IPS DF 4.7 (cell line): ENCODE results near the gene MAPK11.

ENCODE experiments used
- DNase-seq: peaks from one replicate; pipeline ENCODE4 v3.0.0-alpha.2; 2013; ENCODE audit warnings: low spot score; ENCODE audit errors: extremely low read depth

Gene MAPK11

DNA sequence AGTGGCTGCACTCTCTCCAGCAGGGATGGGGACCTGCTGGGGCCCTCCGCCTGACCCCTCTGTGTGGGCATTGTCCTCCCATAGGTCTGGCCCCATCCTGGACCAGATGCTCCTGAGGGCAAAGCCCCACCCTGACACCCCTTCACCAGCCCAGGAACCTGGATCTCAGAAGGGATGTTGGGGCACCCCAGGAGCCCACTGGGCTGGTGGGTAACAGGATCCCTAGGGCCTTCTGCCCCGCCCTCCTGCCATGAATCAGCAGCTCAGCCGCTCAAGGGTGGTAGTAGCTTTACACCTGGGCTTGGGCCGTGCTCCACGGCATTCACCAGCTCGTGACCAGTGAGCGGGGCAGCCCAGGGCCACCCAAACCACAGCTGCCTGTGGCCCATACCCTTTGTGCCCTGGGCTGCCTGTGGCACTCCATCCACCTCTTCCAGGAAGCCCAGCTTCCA lies 7.7 kb downstream of the MAPK11 start:
- DNase-seq, result no peak

DNA sequence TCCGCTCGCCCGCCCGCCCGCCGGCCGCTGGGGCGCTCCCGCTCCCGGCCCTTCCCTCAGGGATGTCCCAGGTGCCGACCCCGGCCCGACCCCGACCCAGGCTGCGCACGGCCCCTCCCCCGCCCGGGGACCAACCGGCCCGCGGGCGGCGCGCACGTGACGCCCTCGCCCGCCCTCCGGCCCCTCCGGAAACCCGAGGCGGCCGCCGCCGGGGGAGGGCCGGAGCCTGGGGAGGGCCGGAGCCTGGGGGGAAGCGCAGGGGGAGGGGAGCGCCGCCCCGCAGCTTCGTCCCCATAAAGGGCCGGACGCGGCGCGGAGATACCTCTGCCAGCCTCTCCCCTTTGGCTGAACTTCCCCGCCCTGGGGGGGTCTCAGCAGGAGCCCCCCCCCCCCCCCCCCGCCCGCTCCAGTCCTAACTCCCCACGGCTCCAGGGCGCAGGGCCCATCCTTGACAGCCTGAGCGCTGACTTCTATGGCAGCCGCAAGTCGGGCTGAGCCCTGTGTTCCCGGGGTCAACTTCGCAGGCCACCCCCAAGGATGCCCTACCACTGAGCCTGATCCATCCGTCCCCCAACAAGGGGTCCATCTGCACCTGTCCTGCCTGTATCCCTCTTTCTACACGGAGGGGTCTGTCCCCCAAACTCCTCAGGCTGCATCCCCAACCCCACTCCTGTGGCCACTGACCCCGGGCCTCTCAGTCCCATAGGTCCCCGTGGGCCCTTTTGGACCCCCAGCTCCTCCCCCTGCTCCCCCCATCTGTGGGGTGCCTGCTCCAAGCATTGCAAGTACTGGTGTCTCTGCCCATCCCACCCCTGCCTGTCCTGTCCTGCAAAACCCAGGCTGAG lies 8.3 kb downstream of the MAPK11 start, which contains the start of gene MAPK12:
Gene MAPK12, minus strand, starts transcription at position 69 of the 845 bp plus-strand sequence. CDS start 174 bp downstream, outside the sequence.
- DNase-seq, result no peak

DNA sequence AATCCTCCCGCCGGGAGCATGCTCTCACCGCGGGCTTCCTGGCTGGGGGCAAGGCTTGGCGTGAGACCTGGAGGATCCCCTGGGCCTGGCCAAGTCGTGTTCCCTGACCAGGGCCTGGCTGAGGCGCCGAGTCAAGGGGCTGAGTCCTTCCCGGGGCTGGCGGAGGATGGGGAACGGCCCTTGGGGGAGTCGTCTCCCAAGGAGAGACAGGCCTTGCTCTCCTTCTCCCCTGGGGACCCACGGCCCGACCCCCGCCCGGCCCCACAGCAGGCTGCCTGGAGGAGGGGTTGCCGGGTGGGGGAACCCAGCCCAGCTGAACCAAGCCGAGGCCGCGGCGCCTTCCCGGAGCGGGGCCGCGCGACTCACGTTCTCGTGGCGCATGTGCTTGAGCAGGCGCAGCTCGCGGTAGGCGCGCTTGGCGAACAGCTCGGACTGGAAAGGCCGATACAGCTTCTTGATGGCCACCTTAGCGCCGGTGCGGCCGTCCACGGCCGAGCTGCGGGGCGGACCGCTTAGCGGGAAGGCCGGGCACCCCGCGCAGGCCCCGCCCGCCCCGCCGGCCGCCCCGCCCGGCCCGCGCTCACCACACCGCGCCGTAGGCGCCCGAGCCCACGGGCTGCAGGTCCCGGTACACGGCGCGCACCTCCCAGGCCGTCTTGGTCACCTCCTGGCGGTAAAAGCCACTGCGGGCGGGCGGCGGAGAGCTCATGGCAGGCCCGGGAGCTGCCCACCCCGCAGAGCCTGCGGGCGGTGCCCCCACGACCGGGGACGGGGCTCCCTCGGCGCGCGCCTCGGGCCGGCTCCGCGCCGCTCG lies 9.2 kb downstream of the MAPK11 start:
- no peak for DNase-seq

DNA sequence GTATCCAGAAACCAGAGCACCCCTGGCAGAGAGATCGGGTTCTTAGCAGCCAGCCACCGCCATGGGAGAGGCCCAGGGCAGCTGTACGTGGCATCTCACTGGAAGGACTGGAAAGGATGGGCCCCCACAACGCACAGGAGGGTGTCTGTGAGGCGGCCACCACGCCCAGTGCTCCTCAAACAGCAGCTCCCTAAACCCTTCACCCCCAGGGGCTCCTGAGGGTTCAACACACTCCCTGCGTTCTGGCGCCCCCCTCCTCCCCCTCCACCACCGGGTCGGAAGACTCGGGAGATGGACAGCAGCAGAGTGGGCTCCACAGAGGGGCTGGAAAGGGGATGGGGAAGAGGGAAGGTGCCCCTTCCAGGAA lies 9.8 kb downstream of the MAPK11 start:
- no peak for DNase-seq

DNA sequence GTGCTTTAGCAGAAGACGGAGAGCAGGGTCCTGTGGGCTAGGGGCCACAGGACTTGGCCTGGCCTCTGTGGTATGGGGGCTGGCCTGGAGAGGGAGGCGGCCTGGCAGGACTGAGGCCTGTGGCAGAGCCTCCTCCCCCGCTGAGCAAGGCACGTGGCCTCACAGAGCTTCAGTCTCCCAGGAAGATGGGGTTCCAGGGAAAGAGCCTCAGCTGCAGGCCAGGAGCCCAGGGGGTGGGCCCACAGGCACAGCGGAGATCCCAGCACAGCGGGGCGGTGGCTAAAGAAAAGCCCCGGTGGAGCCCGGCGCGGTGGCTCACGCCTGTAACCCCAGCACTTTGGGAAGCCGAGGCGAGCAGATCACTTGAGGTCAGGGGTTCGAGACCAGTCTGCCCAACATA lies 10.9 kb downstream of the MAPK11 start:
- DNase-seq, result no peak

DNA sequence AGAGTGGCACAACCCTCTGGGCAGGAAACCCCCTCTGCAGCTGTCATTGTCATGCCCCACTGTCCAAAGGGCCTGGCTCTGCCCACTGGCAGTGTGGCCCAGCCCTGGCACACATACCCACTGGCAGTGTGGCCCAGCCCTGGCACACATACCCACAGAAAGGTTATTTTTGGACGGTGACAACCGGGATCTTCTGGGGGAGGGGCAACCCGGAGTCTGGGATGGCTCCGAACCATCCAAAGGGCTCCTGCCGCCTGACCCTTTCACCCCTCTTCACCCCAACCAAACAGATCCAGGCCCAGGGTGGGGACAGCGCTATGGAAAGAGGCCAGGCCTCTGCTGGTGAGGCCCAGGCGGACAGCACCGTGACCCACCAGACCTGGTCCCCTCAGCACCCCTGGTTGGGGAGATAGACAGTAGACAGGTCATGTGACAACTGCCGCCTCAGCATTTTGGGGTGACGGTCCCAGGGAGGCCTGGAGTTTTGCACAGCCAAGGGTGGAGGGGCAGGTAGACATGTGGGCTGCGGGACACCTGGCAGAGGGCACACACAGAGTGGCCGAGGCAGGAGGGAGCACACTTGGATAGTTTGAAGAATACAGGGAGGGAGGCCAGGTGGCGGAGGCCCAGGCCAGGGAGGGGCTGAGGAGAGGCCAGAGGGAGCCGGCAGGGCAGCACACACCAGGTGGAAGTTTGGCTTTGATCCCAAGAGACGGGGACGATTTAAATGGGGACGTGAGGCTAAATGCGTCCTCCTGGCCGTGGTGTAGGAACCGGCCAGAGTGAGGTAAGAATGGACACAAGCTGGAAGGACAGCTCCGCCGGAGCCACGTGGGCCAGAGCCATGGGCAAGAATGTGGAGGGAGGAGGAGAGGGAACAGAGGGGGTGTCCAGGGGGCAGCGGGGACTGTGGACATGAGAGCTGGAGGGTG lies 11.6 kb downstream of the MAPK11 start:
- no peak for DNase-seq

DNA sequence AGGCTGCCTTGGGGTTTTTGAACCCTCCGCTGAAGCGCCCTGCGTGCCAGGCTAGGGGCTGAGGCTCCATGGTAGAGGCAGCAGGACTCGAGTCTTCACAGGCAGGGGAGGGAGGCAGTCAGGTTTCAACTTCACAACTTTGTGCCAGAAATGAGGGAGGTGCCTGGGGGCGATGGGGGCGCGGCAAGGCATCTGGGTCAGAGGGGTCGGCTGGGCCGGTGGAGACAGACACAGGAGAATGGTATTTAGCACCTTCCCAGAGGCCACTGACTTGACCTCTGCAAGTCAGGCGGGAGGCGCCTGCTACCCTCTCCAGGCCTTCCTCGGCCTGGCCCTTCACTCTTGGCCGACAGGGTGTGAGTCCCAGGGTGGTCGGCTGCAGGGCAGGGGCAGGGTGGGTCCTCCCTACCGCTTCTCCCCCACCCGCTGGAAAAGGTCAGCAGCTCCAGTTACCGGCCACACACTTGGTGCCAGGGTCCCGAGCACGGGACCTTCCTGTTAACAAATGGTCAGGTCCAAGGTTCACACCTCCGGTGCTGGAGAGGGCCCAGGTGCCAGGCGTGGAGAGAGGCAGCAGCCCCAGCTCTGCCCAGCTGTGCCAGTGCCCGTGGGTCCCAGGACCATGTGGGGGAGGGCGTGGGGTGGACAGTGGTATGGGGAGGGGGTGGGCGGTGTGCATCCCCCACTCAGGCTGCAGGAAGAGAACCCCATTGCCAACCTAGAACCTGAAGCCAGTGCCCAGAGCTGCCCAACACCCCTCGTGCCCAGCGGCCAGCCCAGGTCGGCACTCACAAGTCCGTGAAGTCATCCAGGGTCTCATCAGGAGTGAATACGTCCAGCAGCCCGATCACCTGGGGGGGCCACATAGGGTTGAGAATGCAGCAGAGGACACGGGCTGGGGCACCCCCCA lies 12.5 kb downstream of the MAPK11 start:
- no peak for DNase-seq

DNA sequence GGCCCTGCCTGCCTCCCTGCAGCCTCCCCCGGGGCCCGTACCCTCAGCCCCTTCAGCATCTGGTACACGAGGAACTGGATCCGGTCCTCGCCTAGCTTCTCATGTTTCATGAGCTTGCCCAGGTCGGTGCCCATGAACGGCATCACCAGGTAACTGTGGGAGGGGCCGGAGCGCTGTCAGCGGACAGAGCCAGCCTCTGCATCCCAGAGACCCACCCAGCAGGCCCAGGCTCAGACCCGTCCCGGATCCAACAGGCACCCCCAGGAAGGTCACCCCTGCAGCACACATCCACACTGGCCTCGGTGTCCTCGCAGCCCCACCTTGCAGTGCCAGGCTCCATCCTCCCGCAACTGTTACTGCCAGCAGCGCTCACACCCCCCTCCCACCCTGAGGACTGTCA lies 13.1 kb downstream of the MAPK11 start:
- no peak for DNase-seq

DNA sequence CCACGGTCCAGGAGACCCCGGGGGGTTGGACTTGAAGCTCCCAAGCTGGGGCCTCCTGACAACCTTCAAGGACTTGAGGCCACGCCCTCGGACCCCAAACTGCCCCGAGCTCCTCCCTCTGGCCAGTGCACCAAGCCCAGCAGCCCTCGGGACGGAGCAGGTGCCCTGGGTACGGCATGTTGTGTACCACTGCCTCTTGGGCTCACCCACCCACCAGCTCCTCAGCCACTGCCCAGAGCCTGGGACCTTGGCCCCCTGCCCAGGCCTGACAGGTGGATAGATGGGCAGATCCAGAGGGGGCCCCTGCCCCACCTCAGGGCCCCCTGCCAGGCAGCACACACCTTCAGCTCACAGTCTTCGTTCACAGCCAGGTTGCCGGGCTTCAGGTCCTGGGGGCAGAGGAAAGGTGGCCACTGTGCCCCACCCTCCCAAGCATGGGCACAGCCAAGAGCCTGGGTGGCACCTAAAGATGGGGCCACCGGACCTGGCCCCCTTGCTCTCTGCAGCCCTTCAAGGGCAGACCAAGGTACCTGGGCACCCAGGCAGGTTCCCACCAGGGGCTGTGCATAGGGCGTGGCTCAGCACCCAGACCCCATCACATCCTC lies 13.8 kb downstream of the MAPK11 start:
- DNase-seq, result no peak

DNA sequence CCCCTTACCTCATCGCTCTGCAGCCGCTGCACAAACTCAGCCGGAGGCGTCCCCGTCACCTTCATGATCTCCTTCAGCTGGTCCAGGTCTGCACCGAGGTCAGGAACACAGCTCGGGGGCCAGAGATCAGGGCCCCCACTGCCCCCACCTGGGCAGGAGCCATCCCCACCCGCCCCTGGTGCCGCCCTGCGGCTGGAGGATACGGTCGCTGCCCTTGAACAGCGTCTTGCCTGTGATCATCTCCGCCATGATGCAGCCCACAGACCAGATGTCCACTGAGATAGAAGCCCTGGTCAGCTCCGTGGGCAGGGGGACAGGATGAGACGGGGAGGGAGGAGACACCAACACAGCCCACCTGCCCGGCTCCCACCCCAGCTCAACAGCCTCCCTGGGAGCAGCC lies 14.6 kb downstream of the MAPK11 start:
- DNase-seq, result no peak

DNA sequence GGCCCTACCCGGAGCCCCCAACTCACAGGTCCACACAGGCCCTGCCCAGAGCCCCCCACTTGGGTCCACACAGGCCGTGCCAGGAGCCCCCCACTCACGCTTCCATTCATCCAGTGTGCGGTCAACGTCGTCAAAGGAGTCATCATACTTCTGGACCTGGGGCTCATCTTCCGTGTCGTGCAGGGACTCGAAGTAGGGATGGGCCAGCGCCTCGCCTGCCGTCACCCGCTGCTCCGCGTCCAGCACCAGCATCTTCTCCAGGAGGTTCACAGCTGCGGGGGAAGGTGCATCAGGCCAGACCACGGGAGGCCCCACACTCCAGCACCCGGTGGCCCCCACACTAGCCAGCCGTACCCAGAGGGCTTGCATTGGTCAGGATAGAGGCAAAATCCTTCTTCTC lies 15.1 kb downstream of the MAPK11 start:
- DNase-seq, result no peak

DNA sequence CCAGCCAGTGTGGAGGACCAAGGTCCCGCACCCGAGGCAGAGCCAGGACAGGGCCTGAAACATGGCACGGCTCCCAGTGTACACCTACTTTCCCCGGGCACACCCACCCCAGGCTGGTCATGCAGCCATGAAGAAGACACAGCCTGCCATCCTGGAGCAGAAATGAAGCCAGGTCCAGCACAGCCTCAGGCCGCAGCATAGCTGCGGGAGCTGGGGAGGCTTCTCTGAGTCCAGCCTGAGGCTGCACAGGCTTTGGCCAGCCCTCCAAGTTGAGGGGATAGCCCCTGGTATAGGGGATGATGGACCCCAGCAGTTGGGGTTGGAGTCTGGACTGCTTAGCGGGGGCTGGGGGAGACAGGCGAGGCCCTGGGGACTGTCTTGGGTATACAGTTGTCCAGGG lies 16.2 kb downstream of the MAPK11 start:
- no peak for DNase-seq

DNA sequence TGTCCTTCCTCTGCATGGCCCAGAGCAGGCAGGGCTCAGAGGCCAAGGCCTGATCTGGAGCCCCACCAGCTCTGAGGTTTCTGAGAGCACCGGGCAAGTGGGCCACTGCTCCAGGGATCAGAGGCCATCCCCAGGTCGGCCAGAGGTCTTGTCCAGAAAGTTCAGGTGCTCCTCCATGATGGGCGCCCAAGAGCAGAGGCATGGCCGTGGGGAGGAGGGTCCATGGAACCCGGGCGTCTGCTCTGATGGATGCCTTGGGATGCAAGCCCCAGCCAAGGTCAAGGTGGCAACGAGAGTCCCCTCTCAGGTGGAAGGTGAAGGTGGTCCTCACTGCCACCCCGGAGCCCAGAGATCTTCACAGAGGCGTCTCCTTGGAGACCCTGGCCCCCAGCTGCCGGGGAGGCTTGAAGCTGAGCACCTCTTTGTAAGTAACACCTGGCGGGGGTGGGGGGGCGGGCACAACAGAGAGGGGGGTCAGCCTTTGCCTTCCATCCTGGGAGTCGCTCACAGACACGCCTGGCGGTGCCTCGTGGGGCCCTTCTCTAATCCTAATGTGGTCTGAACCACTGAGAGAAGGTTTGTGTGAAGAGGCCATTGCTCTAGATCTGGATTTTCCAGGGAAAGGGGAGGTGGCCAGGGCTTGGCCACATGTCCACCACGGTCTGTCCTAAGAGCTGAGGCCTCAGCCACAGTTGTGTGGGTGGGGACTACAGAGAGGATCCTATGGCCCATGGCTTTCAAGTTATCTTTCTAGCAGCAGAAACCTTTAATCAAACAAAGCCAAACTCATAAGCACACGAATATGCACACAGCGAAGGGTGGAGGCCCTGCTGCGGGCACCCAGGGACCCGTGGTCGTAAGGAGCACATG lies 16.9 kb downstream of the MAPK11 start:
- no peak for DNase-seq

DNA sequence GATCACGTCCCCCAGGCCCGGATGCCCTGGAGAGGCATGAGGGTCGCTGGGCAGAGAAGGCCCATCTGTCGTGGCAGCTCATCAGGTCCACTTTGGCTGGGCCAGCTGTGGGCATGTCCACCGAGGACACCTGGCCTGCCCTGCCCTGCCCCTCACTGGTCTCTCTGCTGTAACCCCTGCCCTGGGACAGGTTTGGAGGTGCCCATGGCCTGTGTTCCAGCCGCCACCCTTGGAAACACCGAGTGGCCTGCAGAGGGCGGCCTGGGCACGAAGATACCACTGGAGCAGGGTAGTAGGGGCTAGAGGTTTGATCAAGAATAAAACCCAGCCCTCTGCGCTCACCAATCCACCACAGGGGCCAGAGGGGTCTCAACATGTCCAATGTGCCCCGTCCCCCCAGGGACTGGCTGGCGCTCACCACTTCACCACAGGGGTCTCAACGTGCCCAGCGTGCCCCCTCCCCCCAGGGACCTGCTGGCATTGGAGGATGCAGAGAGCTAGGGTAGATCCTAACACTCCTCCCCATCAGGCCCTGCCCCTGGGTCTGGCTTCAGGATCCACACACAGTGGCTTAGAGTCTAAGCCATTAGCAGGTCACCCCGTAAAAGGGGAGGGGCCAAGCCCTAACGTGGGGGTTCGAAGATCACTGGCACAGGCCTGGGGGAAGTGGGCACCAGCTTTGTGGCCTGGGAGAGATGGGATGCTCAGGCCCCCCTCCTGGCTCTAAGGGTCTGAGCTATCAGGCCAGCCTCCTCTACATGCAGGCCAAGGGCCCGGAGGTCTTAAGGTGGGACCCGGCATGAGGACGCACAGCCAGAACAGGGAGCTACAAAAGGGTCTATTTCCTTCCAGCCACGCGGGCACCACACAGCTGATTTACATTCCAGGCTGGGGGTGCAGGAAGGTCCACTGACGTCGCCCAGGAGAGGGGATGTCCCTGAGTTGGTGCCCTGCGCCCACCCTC lies 17.8 kb downstream of the MAPK11 start:
- DNase-seq, result no peak

DNA sequence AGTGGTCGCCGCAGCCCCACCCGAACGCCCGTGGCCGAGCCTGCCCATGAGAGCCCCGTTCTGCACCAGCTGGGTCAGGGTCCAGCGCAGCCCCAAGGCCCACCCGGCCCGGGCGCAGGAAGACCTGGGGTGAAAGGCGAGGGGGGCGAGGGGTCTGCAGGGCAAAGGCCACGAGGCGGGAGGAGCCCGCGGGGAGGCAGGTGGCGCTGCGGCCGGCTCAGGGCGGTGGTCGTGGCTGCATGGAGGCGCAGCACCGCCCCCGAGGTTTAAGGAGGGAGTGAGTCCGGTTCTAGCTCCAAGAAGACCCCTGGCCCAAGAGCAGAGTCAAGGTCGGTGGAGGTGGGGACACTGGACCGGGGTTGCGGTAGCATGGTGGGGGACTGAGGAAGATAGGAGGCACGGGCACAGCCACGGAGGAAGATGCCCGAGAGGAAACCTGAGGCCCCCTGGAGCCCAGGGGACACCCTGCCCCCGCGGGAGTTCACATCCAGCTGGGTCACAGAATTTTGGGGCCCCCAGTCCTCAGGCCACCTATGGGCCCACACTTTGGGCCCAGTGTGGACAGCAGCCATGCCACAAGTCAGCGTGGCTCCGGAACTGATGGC lies 18.6 kb downstream of the MAPK11 start:
- DNase-seq, result no peak

DNA sequence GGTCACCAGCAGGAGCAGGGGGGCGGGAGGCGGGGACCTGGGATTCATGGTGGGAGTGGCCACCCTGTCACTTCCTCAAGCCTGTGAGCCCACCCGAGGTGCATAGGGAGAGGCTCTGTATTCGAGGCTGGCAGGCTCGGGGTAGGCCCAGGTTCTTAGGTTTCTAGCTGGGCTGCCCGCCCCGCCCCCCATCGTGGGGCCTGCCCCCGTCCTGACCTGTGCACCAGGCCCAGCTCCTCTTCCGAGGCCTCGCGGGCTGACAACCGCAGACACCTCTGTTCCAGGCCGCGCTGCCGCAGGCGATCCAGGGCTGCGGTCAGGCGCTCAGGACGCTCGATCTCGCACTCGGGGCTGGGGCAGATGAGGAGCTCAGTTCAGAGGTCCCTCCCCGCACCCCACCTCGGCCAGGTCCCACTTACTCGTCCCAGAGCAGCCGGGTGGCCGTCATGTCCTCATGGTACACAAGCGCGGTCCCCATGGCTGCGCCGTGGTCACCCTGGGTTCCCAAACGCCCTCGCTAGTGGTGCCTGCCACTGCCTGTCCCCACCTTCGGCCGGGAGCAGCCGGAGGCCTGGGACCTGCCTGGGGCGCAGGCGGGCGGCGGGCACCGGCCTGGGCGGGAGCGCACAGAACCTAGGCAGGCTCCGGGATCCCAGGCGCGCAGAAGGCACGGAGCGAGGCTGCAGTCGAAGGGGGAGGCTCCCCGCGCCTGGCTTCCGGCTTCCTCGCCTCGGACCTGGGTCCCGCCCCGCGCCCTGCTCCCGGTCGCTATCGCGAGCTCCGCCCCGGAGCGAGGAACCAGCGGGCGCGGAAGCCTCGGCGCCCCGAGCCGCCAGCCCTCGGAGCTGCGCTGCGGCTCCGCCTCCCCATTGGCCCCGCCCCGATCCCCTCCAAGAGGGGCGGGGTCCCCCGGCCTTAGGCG lies 19.4 kb downstream of the MAPK11 start, which contains the start of gene HDAC10:
Gene HDAC10, minus strand, starts transcription at position 711 of the 922 bp plus-strand sequence. Its CDS starts 233 bp downstream, at position 478.
- DNase-seq, result no peak
